Amniotic stem cell (primary cell): ENCODE results near the gene BLID.

Experiments
- DNase-seq: peaks from one replicate; lab custom pipeline; 2025; lab: John Stamatoyannopoulos, UW

The BLID gene

DNA sequence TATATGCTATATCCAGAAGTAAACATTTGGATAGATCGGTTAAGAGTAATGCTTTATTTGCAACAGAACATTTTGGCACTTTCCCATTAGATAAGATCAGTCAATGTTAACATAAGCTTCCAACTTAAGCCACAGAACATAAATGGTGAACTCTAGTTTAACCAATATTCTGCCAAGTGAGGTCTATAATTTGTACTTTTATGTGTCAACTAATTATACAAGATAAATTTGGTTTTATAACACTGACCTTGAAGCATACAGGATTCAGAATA, 23.5 kb upstream of the BLID start:
- DNase-seq, result no peak

DNA sequence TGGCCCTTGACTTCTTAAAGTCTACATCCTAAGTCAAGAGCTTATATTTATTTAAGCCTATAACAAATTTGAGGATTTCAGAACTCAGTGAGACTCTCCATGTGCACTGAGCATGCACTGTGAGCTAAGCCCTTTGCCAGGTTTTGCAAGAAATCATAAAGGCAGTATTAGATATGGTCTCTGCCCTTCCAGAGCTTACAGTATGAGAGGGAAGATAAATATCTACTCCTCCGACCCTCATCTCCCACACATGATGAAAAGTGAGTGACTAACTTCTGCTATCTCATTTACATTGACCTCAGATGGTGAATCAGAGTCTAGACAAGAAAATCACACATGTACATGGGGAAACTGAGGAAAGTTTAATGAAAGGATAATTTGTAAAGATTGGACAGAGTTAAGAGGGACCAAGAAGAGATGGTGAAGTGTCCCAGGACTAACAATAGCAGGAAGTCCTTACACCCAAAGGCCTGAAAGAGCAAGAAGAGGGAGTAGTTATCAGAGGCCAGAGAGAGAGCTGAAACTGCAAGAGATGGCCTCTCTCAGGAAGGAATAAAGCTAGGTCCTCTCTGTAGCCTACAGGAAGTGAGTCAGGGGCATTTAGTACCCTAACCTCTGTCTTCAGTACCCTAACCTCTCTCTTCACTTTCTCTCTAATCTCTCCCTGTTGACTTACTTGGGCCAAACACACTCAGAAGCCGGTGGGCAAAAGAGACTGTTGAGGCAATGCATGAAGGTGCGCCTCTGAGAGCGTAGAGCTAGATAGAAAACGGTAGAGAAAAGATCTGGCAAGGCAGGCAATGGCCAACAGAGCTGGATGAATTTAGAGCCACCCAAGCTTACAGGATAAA, 23.0 kb upstream of the BLID start:
- no peak for DNase-seq

DNA sequence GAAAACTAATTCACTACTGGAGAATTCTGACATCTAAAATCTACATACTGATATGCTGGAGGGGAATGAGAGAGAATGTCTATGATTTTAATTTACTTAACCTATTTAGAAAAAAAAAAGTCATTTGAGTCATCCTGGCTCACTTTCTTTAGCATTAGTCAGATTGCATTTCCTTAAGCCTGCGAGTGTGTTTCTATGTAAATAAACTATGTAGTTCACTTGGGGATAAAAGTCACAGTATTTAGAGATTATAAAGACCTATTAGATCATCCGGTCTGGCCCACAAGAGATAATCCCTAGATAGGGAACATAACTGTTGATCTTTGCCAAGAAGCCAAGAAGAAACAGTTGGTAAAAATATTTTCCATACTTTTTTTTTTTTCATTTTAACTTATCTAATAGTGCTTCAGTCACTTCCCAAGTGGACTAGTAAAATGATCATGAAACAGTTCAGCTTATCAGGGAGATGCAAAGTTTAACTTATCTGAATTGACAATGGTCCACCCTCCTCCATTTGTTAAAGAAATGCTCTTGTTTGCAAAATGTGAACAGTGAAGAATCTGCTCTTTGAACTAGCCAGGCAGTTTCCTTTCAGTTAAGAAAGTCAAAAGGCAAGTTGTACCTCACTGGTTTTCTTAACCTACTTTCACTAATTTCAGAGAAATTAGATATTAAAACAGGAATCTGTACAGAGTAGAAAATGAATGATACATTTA, 21.2 kb upstream of the BLID start:
- DNase-seq, result peak; percentile 83

DNA sequence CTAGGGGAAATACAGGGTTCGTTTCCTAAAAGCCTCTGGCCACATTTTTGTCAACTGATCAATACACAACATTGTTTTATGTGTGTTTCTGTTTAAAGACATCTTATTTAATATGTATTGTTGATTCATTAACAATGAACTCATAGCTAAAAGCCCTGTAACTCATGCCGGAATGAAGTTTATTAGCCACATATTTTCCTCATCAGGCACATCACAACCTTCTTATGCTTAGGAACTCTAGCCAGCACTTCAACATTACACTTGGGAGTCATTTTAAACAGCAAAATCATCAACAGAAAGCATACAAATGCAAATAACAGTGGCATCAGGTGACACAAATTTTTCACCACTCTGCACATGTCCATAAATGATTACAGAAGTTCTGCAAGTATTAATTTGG, 15.1 kb upstream of the BLID start:
- DNase-seq, result no peak

DNA sequence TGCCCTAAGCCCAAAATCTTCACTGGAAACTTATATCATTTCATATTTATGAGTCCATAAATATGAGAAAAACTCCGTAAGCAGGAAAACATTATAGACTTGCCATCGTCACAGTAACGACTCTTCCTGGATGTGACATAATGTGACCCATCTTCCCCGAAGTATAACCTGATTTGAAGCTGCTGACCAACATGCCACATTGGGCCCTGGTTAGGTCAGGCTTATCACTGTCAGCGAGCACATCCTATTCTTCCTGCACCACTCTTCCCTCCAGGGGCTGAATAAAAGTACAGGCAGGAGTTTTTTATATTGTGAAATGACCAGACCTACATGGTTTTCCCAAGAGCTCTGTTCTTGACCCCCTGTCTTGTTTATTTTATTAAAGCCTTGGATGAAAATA, 12.1 kb upstream of the BLID start:
- DNase-seq, result no peak

DNA sequence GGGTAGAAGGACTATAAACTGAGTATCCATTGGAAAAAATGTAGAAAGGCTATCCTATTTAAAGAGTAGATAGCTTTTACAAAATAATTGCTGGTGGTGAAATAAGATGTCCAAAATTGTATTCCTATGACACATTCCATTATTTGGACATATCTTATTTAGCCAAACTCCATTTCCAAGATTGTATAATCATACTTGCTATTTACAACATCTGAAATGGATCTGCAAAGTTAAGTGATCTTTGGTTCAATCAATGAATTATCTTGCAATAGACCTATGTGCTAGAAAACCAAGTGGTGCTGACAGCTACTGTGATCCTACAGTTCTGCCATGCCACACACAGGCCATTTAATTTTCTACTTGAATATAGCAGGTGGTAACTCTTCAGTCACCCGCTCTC, 11.0 kb upstream of the BLID start:
- no peak for DNase-seq

DNA sequence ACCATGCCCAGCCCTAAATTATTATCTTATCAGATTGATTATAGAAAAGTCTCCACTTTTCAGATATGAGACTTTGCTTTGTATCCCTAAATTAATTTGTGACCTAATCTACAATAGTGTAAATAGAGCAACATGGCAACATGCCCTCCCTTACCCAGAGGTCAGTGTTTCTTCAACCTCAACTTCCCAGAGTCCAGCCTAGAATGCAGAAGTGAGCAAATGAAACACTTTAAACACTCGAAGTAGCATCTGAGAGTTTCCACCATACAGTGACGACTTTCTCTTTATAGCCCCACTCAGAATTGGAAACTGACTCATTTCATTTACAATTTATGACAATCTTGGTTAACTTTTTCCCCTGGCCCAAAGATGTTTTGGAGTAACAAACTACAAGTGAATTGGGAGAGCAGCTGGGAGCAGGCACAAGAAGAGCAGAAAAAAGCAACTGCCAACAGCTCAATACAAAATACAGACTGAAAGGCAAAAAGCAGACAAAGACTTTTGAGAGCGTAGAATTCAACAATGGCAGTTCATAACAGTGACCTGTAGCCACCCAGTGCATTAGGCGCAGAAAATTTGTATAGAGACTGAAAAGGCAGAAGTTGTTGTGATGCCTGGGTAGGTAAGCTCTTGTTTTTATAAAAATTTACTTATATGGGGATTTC, 10.1 kb upstream of the BLID start:
- DNase-seq, result no peak

DNA sequence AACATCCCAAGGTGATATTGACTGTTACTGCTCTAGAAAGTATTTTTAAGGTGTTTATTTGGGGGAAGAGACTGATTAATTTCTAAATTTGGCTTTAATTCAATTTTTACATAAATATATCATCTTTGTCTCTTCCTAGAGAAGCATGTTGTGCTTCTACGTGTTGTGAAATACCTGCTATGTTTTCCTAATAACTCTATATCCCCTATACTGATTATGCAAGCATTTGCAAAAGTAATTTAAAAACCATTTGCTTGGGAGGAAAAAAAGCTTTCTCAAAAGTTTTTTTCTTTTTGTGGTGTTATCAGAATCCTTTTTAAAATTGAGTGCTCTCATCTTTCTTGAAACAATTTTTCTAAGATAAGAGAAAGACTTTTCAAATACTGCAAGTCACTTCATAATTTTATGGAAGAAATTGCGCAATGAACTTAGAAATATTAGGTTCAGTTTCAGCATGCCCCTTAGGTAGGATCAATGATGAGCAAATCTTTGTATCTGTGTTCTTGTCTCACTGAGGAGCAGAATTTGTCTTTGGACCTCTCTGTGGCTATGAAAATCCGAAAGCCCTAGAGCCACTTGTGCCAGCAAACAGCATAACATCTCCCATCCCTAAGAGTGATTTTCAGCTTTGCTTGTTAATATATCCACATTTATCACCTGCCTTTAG, 7.4 kb upstream of the BLID start:
- DNase-seq, result no peak

DNA sequence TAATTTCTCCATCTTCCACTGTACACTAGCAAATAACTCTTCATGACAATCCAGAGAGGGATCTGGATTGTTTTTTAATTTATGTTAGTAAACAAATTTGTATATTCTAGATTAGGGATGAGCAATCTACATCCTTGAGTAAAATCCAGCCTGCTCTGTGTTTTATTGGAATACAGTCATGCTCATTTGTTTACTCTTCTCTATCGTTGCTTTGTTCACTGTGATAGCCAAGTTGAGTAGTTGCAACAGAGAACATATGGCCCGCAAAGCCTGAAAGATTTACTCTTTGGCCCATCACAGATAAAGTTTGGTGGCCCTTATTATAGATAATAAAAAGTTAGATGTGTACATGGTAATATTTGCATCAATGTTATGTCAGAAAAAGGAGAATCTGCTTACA, 6.2 kb upstream of the BLID start:
- no peak for DNase-seq

DNA sequence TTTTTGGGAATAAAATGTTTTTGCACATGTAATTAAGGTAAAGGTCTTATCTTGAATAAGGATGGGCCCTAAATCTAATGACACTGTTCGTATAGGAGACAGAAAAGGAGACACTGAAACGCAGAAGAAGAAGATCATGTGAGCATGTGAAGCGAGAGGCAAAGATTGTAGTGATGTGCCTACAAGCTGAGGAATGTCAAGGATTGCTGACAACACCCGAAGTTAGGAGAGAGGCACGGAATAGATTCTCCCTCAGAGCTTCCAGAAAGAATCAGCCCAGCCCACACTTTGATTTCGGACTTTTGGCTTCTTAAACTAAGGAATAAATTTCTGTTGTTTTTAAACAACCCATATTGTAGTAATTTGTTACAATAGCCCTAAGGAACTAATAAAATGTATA, 4.1 kb upstream of the BLID start:
- no peak for DNase-seq

DNA sequence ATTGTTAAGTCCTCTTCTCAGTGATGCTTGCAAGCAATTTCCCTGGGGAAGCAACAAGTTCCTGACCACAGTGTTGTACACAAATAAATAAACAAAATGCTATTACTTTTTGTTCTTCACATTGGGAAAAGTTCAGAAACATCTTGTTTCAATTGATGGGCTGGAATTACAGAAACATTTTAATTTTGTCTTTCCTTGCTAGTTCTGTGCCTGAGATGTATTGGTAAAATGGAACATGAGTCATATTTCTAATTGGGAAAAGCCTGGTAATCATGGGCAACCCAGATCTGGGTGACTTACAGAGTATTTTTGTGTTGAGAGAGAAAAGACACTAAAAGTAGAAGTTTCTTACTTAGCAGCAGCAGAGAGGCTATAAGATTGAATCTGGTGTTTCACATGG, 576 bp upstream of the BLID start:
- no peak for DNase-seq

DNA sequence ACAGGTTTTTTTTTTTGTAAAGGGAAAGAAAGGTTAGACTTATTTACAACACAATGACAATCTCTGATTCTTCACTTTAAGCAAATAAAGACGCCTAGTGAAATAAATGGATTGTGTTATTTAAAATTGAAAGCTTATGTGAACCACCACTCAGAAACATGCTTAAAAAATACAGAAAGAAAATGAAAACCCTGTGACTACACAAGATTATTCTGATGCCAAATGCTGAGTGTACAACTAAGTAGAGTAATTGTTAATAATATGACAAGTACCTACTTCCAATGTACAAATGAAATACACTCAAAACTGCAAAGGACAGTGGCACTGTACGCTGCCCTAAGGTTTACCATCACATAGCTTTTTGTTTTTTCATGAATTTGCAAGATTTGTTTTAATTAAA, 1.0 kb downstream of the BLID start:
- DNase-seq, result no peak

DNA sequence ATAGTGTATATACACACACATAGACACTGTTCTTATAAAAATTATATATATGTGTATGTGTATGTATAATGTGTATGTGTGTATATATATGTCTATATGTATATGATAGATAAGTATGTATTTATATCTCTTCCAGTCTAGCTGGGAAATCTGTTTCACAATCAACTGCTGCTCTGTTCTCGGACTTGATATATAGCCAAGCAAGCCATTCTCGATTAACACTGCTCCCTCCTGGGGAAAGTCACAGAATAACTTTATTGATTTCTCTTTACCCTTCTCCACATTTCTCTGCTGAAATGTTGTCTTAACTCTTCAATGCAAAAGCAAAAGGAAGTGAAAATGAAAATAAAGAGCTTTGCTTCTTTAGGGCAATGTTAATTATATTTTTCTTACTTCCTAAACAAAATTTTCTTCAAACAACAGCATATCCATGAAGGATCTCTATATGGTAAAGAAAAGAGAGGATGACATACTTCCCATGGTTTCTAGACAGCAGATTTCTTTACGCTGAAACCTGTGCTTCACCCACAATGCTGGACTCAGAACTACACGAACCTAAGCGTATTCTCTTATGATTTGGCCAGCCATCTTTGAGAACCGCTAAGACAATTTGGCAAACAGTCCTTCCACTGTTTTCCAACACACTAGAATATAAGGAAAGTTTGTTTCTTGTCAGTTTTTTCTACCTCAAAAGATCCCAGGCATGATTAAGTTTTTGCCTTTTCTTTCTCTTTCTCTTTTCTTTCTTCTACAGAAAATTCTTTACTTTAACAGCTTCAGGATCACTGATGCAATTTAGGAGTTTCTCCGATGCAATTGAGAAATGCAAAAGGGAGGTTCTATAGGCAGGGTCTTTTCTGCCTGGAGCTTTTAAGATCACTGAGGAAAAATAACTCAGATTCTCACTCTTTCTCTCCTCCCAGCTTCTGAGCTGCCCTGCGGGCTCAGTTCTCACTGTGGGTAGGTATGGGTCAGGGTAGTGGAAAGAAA, 1.9 kb downstream of the BLID start:
- no peak for DNase-seq

DNA sequence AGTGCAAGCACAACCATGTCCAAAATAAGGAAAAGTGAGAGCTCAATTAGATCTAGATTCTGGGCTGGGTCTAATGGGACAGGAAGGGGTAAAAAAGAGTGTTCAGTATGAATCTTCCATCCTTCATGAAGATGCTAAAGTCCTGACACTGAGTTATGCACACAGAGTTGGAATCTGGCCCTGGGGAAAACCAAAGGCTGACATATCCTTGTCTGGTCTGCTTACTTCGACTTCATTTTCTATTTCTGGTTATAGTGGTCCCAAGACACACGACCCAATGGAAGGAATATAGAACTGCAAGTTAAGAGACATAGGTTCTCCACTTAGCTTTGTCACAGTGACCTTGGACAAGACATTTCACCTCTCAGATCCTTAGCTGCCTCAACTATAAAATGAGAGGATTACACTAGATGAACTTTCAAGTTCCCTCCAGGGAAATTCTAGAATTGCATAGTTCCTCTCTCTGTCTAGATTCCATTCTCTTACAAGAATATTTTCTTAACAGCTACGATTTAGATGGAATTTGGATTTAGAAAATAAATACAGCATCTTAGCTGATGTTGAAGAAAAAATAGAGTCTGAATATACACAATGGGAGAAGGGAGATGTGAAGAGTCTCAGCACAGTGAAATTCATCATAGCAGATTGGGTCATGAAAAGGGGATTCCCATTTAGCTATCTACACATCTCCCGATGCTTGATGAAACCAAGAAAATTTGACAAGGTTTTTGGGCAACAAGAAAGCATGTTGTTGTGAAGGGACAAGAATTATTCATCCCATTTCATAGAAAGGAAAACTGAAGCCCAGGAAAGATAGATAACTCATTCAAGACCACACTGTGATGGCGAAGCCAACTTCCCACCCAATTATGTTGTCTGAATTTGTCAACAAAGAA, 3.3 kb downstream of the BLID start:
- DNase-seq, result no peak

DNA sequence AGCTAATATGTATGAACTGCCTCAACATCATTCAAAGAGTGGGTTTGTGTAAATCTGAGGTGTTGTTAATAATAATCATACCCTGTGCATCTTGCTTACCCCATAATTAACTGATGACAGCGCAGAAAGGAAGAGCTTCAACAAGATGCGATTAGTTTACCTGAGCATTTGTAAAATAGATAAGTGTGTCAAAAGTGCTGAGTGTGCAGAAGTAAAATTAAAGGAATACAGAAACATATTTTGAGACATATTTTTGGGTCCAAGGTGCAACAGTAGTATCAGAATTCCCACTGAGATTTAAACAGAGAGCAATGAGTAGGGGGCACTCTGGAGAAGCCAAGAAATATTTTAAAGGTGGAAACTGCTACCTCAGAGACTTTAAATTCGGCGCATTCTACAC, 6.1 kb downstream of the BLID start:
- DNase-seq, result no peak

DNA sequence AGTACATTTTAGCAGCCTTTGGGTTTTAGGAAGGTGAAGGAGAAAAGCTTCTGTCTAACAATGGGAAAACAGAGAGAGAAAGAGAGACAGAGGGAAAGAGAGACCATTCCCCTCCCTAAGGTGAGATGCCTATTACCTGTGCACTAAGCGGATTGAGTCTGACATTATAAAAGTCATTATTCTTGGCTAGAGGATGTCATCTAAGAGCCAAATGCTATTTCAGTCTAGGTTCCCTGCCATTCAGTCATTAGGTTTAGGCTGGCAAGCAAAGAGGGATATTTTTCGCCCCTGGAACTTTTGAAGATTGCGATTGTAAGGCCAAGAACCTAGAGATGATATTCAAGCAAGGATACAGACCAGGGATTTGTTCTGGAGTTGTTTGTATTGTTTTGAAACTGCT, 7.2 kb downstream of the BLID start:
- no peak for DNase-seq

DNA sequence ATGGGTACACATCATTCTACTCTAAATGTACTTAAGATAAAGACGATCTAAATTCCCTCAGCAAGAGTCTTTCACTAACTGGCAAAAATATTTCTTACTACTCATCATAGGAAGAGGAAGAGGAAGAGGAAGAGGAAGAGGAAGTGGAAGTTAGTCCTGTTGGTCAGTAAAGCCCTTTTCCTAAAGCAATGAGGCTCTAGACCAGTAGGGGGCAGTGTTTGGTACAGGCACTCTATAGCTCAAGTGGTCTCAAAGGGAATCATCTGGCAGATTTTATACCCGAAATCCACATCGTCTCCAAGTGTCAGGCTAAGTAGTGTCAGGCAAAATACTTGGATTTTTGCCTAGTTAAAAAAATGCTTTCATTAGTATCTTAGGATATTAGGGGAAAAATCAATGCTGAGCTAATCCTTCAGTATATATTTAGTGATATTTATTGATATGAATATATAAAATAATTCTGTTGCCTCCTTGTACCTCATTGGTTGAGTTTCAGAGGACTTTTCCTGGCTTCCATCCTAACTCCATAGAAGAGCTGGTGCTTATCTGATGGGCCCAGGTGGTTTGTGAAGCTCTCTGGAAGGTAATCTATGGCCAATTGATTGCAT, 7.7 kb downstream of the BLID start:
- no peak for DNase-seq

DNA sequence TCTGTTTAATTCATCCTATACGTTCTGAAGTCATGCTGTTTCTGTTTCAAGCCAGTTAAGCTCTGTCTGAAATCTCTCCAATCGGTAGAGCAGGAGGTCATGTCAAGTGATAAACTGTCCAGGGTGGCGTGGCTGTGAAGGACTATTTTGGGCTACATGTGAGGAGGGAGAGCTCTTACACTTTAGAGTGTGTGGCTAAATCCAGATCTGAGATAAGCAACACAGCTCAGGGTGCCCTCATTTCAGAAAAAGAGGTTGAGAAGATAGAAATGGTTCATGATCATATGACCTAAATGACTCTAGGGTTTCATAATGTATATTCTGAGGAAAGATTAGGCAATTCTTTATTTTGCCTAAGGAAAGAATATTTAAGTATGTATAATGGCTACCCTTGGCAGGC, 8.4 kb downstream of the BLID start:
- no peak for DNase-seq

DNA sequence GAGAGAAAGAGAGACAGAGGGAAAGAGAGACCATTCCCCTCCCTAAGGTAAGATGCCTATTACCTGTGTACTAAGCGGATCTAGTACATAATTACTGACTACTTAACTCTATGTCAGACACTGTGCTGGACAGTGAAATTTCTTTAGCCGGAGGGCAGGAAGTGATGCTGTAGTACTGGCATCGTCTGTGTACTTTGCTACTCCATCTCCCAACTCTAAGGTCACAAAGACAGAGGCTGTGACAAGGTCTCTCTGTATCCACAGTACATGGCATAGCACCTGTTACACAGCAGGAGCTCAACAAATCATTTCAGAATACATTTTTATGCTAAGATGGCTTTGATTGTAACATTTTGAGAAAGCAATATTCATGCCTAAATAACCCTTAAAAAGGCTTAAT, 9.0 kb downstream of the BLID start:
- DNase-seq, result no peak
